DMS79 (cell line): ENCODE measurements around the gene ASPM.
"Not testable (repeated sequence)": the region's sequence is repeated elsewhere in the genome, so short reads cannot be mapped to it uniquely, and the experiment has no call there.

Experiments used
- DNase-seq: peaks from one replicate; lab custom pipeline; 2025; lab: John Stamatoyannopoulos, UW

The ASPM gene

GRCh38 chr1:197076585-197076984 lies 69.9 kb downstream of the ASPM start:
- no peak for DNase-seq

- no peak for DNase-seq
Measured at GRCh38 chr1:197073978-197074377, 72.5 kb downstream of the ASPM start.

- DNase-seq, result no peak
Measured at GRCh38 chr1:197067457-197067818, 79.0 kb downstream of the ASPM start.

- DNase-seq, result no peak
Measured at GRCh38 chr1:197066719-197067456, 79.6 kb downstream of the ASPM start, which contains the start of gene F13B. TSS of gene F13B (minus strand) at chr1:197067260. CDS start at chr1:197067223, 37 bp downstream.

- DNase-seq, result no peak
Measured at GRCh38 chr1:197066277-197066676, 80.2 kb downstream of the ASPM start.

- DNase-seq, result no peak
Measured at GRCh38 chr1:197065559-197065958, 80.9 kb downstream of the ASPM start.

- DNase-seq, result no peak
Measured at GRCh38 chr1:197063212-197063611, 83.3 kb downstream of the ASPM start.

GRCh38 chr1:197062692-197063091 lies 83.8 kb downstream of the ASPM start:
- DNase-seq, result no peak

GRCh38 chr1:197049100-197049499 lies 97.4 kb downstream of the ASPM start:
- DNase-seq, result no peak

- peak; percentile 91 for DNase-seq
Measured at GRCh38 chr1:197042676-197043341, 103.7 kb downstream of the ASPM start.

- no peak for DNase-seq
Measured at GRCh38 chr1:197041486-197042353, 104.7 kb downstream of the ASPM start.

GRCh38 chr1:197036861-197037260 lies 109.6 kb downstream of the ASPM start:
- no peak for DNase-seq

- not testable (repeated sequence) for DNase-seq
Measured at GRCh38 chr1:197034631-197035339, 111.7 kb downstream of the ASPM start.
